Measurements from ENCODE around the gene TSPAN15.

GRCh38 chr10:69489506-69490090 lies 38.3 kb downstream of the TSPAN15 start:
- TF ChIP-seq ZFP37 (tag by site-specific recombination; IDR thresholded peaks at IDR 0.05) (no peak), ZNF133 (tag by site-specific recombination; IDR thresholded peaks at IDR 0.05) (no peak), ZBTB26 (tag by site-specific recombination; optimal IDR thresholded peaks at IDR 0.05) (no peak), CTCF (tag by site-specific recombination; IDR thresholded peaks at IDR 0.05) (no peak)
